GM10266 (cell line): ENCODE measurements around the gene EXOC3L4.

Experiments used
- DNase-seq: peaks from one replicate; pipeline ENCODE4 v3.0.0; 2012; ENCODE audit errors: extremely low spot score
- TF ChIP-seq, protein P1 (sequence below): IDR thresholded peaks from 2 replicates; pipeline ENCODE4 v1.5.1; 2012; ENCODE audit warnings: mild to moderate bottlenecking, low read depth; ENCODE audit not compliant: control insufficient read depth, insufficient read depth; ENCODE audit errors: missing control alignments

EXOC3L4 gene

GRCh38 chr14:103156651-103157378 lies 62.3 kb downstream of the EXOC3L4 start:
- no peak for DNase-seq
- TF ChIP-seq, protein P1, sequence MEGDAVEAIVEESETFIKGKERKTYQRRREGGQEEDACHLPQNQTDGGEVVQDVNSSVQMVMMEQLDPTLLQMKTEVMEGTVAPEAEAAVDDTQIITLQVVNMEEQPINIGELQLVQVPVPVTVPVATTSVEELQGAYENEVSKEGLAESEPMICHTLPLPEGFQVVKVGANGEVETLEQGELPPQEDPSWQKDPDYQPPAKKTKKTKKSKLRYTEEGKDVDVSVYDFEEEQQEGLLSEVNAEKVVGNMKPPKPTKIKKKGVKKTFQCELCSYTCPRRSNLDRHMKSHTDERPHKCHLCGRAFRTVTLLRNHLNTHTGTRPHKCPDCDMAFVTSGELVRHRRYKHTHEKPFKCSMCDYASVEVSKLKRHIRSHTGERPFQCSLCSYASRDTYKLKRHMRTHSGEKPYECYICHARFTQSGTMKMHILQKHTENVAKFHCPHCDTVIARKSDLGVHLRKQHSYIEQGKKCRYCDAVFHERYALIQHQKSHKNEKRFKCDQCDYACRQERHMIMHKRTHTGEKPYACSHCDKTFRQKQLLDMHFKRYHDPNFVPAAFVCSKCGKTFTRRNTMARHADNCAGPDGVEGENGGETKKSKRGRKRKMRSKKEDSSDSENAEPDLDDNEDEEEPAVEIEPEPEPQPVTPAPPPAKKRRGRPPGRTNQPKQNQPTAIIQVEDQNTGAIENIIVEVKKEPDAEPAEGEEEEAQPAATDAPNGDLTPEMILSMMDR: no peak

GRCh38 chr14:103157969-103158368 lies 63.4 kb downstream of the EXOC3L4 start:
- TF ChIP-seq, protein P1: no peak
- no peak for DNase-seq

DNA sequence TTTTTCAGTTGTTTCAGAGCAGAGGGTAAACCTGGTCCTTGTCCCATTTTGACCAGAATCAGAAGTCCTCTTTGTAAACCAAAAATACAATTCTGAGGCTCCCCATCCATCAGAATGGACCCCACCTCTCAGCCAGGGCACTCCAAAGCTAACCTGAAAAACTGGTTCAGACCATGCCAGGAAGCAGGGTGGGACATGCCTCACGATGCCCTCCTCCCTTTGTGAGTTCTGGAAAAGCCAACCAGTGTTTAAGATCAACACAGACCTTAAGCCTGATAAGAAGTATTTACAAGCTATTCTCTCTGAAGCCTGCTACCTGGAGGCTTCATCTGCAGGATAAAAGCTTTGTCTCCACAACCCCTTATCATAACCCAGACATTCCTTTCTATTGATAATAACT lies 64.2 kb downstream of the EXOC3L4 start:
- TF ChIP-seq, protein P1: no peak
- DNase-seq: no peak
